Parathyroid adenoma (tissue), 2 donors: ENCODE measurements around the gene UBD.

ENCODE experiments used
- H2AFZ ChIP-seq: fragments of 300-600 bp; sonication (generic); one replicate; pipeline ENCODE4 v1.7.0; 2017; ENCODE audit warnings: antibody characterized with exemption, mild to moderate bottlenecking
- H3K27ac ChIP-seq: fragments of 300-600 bp; sonication (generic); one replicate; pipeline ENCODE4 v1.7.0; 2017
- H3K27me3 ChIP-seq: fragments of 300-600 bp; sonication (generic); one replicate; pipeline ENCODE4 v1.7.0; 2017; ENCODE audit warnings: low read length; ENCODE audit not compliant: control insufficient read depth, insufficient read depth
- H3K36me3 ChIP-seq: fragments of 300-600 bp; sonication (generic); one replicate; pipeline ENCODE4 v1.7.0; 2017; ENCODE audit warnings: low read length; ENCODE audit not compliant: control insufficient read depth, insufficient read depth
- H3K4me1 ChIP-seq: fragments of 300-600 bp; sonication (generic); one replicate; pipeline ENCODE4 v1.7.0; 2017; ENCODE audit warnings: control low read depth
- H3K4me2 ChIP-seq: fragments of 300-600 bp; sonication (generic); one replicate; pipeline ENCODE4 v1.7.0; 2017; ENCODE audit warnings: low read length
- H3K4me3 ChIP-seq: fragments of 300-600 bp; sonication (generic); one replicate; pipeline ENCODE4 v1.7.0; 2017; ENCODE audit warnings: low read depth, low read length
- H3K79me2 ChIP-seq: fragments of 300-600 bp; sonication (generic); one replicate; pipeline ENCODE4 v1.7.0; 2017; ENCODE audit warnings: control low read depth
- H3K9ac ChIP-seq: fragments of 300-600 bp; sonication (generic); one replicate; pipeline ENCODE4 v1.7.0; 2017; ENCODE audit warnings: mild to moderate bottlenecking
- H3K9me3 ChIP-seq: fragments of 300-600 bp; sonication (generic); one replicate; pipeline ENCODE4 v1.7.0; 2017; ENCODE audit warnings: low read length; ENCODE audit not compliant: control insufficient read depth
- CTCF ChIP-seq: fragments of 300-600 bp; sonication (generic); IDR thresholded peaks from one replicate; pipeline ENCODE4 v1.7.0; 2017; ENCODE audit warnings: antibody characterized with exemption, mild to moderate bottlenecking
- donor health status: primary hyperparathyroidism.

The UBD gene

GRCh38 chr6:29552512-29553051 lies 7.0 kb downstream of the UBD start:
- Histone ChIP-seq H3K36me3 (no peaks in the 10 kb centered on the region), H3K79me2 (no peaks in the 10 kb centered on the region)

GRCh38 chr6:29547573-29547972 lies 12.0 kb downstream of the UBD start:
- Histone ChIP-seq H3K36me3 (no peaks in the 10 kb centered on the region), H3K4me1 (no peaks in the 10 kb centered on the region), H3K27me3 (no peaks in the 10 kb centered on the region), H2AFZ (no peak overlapping the region), H3K9ac (no peak overlapping the region), H3K4me3 (no peak overlapping the region), H3K27ac (no peak overlapping the region), H3K4me2 (no peak overlapping the region), H3K79me2 (no peaks in the 10 kb centered on the region), H3K9me3 (no peaks in the 10 kb centered on the region)
- TF ChIP-seq CTCF = no peak

More at GRCh38 chr6:29552512-29553051, 7.0 kb downstream of the UBD start:
- Histone ChIP-seq H3K9ac (no peak overlapping the region), H3K27ac (no peak overlapping the region), H3K4me3 (peak overlapping the region; percentile 20), H3K27me3 (no peaks in the 10 kb centered on the region), H2AFZ (peak overlapping the region; percentile 76), H3K9me3 (no peaks in the 10 kb centered on the region), H3K4me1 (peaks cover 8% of the 10 kb centered on the region), H3K4me2 (peak overlapping the region; percentile 75)
- no peak for TF ChIP-seq CTCF

DNA sequence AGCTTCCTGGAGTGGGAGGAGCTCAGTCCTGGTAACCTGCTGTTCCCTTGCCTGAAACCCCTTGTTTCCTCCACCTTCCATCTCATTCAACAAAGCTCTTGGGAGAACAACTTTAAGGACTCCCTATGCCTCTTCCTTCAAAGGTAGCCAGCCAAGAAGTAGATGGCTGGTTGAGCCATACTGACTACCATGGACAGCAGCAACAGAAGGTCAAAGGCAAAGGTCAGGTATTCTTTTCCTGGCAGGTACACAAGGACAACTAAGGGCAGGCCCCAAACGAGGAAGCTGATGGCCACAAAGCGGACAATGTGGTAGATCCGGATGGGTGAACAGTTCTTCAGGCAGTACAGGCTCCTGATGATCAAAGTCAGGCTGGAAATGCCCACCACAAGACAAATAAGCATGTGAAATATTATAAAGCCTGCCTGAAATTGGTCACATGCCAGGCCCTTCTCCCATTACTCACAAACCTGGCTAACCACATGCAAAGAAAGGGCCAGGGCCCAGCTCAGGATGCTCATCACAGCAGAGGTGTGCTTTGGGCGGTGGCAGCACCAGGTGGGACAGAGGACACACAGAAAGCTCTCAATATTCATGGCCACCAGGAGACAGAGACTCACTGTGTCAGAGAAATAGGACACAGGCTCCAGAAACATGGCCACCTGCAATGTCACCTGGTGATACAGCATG lies 21.7 kb downstream of the UBD start:
- Histone ChIP-seq H3K4me3 (no peak overlapping the region), H3K27me3 (no peaks in the 10 kb centered on the region), H3K27ac (no peak overlapping the region), H3K36me3 (no peaks in the 10 kb centered on the region), H3K79me2 (no peaks in the 10 kb centered on the region), H3K9ac (no peak overlapping the region), H3K4me1 (no peaks in the 10 kb centered on the region), H3K9me3 (no peaks in the 10 kb centered on the region), H3K4me2 (no peak overlapping the region), H2AFZ (no peak overlapping the region)
- no peak for TF ChIP-seq CTCF

GRCh38 chr6:29532320-29532951 lies 27.1 kb downstream of the UBD start:
- no peaks in the 10 kb centered on the region for H3K27me3 ChIP-seq
- no peak for TF ChIP-seq CTCF
- no peak overlapping the region for H2AFZ ChIP-seq
- no peaks in the 10 kb centered on the region for H3K9me3 ChIP-seq
- H3K36me3 ChIP-seq = no peaks in the 10 kb centered on the region
- H3K4me1 ChIP-seq = no peaks in the 10 kb centered on the region
- H3K4me2 ChIP-seq = no peak overlapping the region
- no peak overlapping the region for H3K4me3 ChIP-seq
- no peaks in the 10 kb centered on the region for H3K79me2 ChIP-seq
- H3K9ac ChIP-seq = no peak overlapping the region
- no peak overlapping the region for H3K27ac ChIP-seq
